Mammary epithelial cell (primary cell): ENCODE data around the gene RICTOR.

Experiments used
- EZH2 ChIP-seq: IDR thresholded peaks from 2 replicates; pipeline ENCODE4 v1.6.1; 2012; ENCODE audit warnings: low read length, inconsistent platforms, borderline replicate concordance
- TF ChIP-seq, protein P1 (sequence below), 2 donors: IDR thresholded peaks in 1 of 2; conservative IDR thresholded peaks in 1 of 2; 2 replicates each; pipeline ENCODE4 v1.5.1; 2011 to 2012; ENCODE audit warnings: inconsistent platforms in 2 of 2, low read length in 2 of 2, mild to moderate bottlenecking in 2 of 2, control low read depth in 1 of 2, low read depth in 1 of 2; ENCODE audit not compliant: insufficient read depth in 1 of 2; ENCODE audit errors: extremely low read depth in 1 of 2

DNA sequence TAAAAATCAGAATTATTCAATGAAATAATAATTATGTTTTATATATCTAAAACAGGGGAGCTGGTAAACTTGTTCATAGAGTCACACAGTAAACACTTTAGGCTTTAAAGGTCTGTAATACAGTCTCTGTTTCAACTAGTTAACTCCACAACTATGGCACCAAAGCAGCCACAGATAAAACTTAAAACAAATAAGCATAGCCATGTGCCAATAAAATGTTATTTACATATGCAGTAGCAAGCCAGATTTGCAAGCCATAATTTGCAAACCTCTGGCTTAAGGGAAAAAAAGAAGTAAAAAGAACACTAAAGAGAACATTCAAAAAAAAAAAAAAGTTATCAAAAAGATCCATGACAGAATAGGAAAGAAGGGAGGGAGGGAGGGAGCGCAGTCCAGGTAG is 24.9 kb downstream of the RICTOR start:
- TF ChIP-seq, protein P1, sequence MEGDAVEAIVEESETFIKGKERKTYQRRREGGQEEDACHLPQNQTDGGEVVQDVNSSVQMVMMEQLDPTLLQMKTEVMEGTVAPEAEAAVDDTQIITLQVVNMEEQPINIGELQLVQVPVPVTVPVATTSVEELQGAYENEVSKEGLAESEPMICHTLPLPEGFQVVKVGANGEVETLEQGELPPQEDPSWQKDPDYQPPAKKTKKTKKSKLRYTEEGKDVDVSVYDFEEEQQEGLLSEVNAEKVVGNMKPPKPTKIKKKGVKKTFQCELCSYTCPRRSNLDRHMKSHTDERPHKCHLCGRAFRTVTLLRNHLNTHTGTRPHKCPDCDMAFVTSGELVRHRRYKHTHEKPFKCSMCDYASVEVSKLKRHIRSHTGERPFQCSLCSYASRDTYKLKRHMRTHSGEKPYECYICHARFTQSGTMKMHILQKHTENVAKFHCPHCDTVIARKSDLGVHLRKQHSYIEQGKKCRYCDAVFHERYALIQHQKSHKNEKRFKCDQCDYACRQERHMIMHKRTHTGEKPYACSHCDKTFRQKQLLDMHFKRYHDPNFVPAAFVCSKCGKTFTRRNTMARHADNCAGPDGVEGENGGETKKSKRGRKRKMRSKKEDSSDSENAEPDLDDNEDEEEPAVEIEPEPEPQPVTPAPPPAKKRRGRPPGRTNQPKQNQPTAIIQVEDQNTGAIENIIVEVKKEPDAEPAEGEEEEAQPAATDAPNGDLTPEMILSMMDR (conservative IDR thresholded peaks at IDR 0.05 in 1 of 2, IDR thresholded peaks at IDR 0.05 in 1 of 2; ENCODE audit: extremely low read depth in 1 of 2, insufficient read depth in 1 of 2, low read depth in 1 of 2, low read length in 2 of 2), result no peak
- TF ChIP-seq EZH2, result no peak
